OCI-LY1 (cell line): ENCODE measurements around the gene CWC22.

ENCODE experiments used
- CTCF ChIP-seq: fragments of 200-600 bp; sonication (generic), shearing (Covaris generic); IDR thresholded peaks from 2 replicates; pipeline ENCODE4 v1.5.1; 2017; ENCODE audit warnings: mild to moderate bottlenecking, antibody characterized with exemption, low read length, moderate library complexity, mixed read lengths
- EZH2 ChIP-seq: fragments of 200-600 bp; sonication (generic), shearing (Covaris generic); IDR thresholded peaks from 2 replicates; pipeline ENCODE4 v1.8.0; 2017; ENCODE audit warnings: borderline replicate concordance, mixed run types, mild to moderate bottlenecking, antibody characterized with exemption, low read length, moderate library complexity, mixed read lengths

DNA sequence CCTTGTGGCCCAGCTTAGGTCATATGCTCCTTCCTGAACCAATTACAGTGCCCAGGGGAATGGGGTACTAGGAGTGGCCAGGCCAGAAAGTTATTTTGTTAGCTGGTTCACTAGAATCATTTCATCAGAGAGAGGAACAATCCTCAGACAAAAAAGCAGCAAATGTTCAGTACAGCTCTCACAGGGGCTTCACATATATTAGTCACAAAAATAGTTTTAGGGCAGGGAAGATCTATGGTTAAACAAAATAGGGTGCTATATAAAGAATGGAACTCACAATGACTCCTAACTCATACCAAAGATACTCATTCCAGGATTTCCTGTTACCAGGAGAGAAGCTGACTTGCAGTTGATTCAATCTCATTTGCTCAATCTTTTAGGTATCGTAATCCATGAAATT is 71.0 kb downstream of the CWC22 start:
- TF ChIP-seq CTCF: no peak
- TF ChIP-seq EZH2: no peak
